BE2C (cell line): Measurements from ENCODE around the gene KSR2.

Experiments
- DNase-seq: peaks from one replicate; pipeline ENCODE4 v3.0.0-alpha.2; 2020
- H3K27me3 ChIP-seq: fragments of 250-450 bp; sonication (Bioruptor Pico); 2 replicates; pipeline ENCODE4 v1.5.1; 2020; ENCODE audit warnings: mild to moderate bottlenecking
- H3K36me3 ChIP-seq: fragments of 250-450 bp; sonication (Bioruptor Pico); 2 replicates; pipeline ENCODE4 v1.5.1; 2020; ENCODE audit warnings: mild to moderate bottlenecking
- H3K4me1 ChIP-seq: fragments of 250-450 bp; sonication (Bioruptor Pico); 2 replicates; pipeline ENCODE4 v1.5.1; 2020
- H3K4me3 ChIP-seq: 2 replicates; pipeline ENCODE4 v1.5.1; 2011; ENCODE audit warnings: low read depth, low read length
- H3K9me3 ChIP-seq: fragments of 250-450 bp; sonication (Bioruptor Pico); 2 replicates; pipeline ENCODE4 v1.5.1; 2020
- TF ChIP-seq, protein P1 (sequence below): IDR thresholded peaks from 2 replicates; pipeline ENCODE4 v1.5.1; 2012; ENCODE audit warnings: mild to moderate bottlenecking, low read depth, low read length

KSR2 gene

DNA sequence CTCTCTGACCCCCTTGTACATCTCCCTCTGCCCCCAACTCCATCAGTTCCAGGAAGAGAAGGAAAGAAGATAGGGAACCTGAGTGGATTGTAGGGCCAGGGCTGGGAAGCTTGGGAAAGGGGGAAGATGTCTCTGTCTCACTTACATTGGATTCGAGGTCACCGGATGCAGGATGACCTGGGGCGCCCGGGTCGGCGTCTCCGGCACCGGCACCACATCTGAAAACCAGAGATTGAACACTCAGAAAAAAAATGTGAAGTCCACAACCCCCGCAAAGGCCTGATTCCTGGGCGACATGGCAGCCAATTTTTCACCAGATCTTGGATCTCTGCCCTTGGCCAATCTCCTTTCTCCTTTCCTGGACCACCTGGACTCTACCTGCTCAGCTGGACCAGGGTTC lies 438.0 kb downstream of the KSR2 start:
- TF ChIP-seq, protein P1, sequence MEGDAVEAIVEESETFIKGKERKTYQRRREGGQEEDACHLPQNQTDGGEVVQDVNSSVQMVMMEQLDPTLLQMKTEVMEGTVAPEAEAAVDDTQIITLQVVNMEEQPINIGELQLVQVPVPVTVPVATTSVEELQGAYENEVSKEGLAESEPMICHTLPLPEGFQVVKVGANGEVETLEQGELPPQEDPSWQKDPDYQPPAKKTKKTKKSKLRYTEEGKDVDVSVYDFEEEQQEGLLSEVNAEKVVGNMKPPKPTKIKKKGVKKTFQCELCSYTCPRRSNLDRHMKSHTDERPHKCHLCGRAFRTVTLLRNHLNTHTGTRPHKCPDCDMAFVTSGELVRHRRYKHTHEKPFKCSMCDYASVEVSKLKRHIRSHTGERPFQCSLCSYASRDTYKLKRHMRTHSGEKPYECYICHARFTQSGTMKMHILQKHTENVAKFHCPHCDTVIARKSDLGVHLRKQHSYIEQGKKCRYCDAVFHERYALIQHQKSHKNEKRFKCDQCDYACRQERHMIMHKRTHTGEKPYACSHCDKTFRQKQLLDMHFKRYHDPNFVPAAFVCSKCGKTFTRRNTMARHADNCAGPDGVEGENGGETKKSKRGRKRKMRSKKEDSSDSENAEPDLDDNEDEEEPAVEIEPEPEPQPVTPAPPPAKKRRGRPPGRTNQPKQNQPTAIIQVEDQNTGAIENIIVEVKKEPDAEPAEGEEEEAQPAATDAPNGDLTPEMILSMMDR: no peak
- no peak for DNase-seq
- H3K4me3 ChIP-seq: no peak overlapping the region
- H3K36me3 ChIP-seq: no peaks in the 10 kb centered on the region
- H3K27me3 ChIP-seq: no peaks in the 10 kb centered on the region
- H3K4me1 ChIP-seq: no peaks in the 10 kb centered on the region
- H3K9me3 ChIP-seq: no peaks in the 10 kb centered on the region

GRCh38 chr12:117528538-117528937 lies 440.3 kb downstream of the KSR2 start:
- H3K36me3 ChIP-seq: no peaks in the 10 kb centered on the region
- H3K27me3 ChIP-seq: no peaks in the 10 kb centered on the region
- H3K4me1 ChIP-seq: no peaks in the 10 kb centered on the region
- DNase-seq: no peak
- no peak overlapping the region for H3K4me3 ChIP-seq
- no peaks in the 10 kb centered on the region for H3K9me3 ChIP-seq
- TF ChIP-seq, protein P1: no peak

- Histone ChIP-seq H3K9me3 (no peaks in the 10 kb centered on the region), H3K4me3 (no peak overlapping the region), H3K36me3 (no peaks in the 10 kb centered on the region), H3K4me1 (no peaks in the 10 kb centered on the region), H3K27me3 (no peaks in the 10 kb centered on the region)
- TF ChIP-seq, protein P1: no peak
- DNase-seq: no peak
Measured at GRCh38 chr12:117527479-117527855, 441.3 kb downstream of the KSR2 start.

DNA sequence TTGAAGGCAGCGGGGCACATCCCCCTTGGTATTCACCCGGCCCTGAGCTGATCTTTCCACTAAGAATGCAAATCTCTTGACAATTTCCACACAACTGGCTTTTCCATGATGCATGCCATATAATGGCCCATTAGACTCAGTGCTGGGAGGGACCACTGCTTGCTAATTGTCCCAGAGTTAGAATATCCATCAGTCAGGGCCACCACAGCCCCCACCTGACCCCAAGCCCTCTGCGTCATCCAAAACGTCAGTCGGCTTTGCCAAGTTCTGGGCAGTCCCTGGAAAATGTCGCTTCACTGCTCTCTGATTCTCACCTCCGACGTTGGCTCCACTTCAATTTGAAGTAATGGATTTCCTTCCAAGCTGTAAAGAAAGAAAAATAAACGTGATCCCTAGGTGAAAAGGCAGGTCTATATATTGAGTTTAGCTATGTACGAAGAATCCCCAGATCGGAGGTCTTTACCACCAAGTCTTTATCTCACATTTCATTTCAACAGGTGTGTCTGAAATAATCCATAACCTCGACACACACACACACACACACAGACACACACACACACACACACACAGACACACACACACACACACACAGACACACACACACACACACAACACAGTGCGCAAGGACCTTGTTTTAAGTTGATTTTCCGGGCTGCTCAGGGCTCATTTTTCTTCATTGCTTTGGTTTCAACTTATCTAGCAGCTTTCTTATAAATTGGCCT lies 441.9 kb downstream of the KSR2 start:
- no peaks in the 10 kb centered on the region for H3K9me3 ChIP-seq
- H3K4me1 ChIP-seq: no peaks in the 10 kb centered on the region
- no peak overlapping the region for H3K4me3 ChIP-seq
- DNase-seq: no peak
- no peaks in the 10 kb centered on the region for H3K27me3 ChIP-seq
- TF ChIP-seq, protein P1: no peak
- H3K36me3 ChIP-seq: no peaks in the 10 kb centered on the region

DNA sequence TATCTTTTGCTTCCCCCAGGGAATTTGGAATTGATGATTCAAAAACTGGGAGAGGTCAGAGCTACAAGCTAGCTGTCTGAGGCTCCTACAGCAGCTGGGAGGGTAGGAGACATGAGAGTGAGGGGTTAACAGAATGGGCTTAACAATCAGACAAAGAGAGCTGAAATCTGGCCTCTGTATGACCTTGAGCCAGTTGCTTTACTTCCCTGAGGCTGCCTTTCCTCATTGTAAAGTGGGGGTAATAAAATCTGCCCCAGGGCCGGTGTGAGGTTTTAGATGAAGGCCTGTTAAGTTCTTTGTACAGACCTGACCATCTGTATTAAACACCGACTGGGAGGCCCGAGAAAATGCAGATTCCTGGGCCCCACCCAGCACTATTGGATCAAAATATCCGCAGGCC lies 443.0 kb downstream of the KSR2 start:
- no peaks in the 10 kb centered on the region for H3K27me3 ChIP-seq
- H3K36me3 ChIP-seq: no peaks in the 10 kb centered on the region
- H3K9me3 ChIP-seq: no peaks in the 10 kb centered on the region
- DNase-seq: no peak
- H3K4me3 ChIP-seq: no peak overlapping the region
- TF ChIP-seq, protein P1: no peak
- H3K4me1 ChIP-seq: no peaks in the 10 kb centered on the region

GRCh38 chr12:117524806-117525205 lies 444.0 kb downstream of the KSR2 start:
- Histone ChIP-seq H3K9me3 (no peaks in the 10 kb centered on the region), H3K36me3 (no peaks in the 10 kb centered on the region), H3K4me3 (no peak overlapping the region), H3K27me3 (no peaks in the 10 kb centered on the region), H3K4me1 (no peaks in the 10 kb centered on the region)
- DNase-seq: no peak
- TF ChIP-seq, protein P1: no peak
